CD4-positive, alpha-beta T cell (primary cell): ENCODE results near the gene DNAI2. TPM values are rescaled to one million over a fixed set of nuclear protein-coding genes. Genes with fewer than 3 reads are reported as not detected.
"Not testable (repeated sequence)": the region's sequence is repeated elsewhere in the genome, so short reads cannot be mapped to it uniquely, and the experiment has no call there.

Experiments
- ATAC-seq: fragments of 200-7000 bp; cut with Tn5 transposase; one replicate; pipeline ENCODE4 v1.10.0; 2022; ENCODE audit warnings: mild to moderate bottlenecking; ENCODE audit not compliant: poor library complexity
- CTCF ChIA-PET: fragments of 350-600 bp; sonication (Branson Sonifier 250); formaldehyde crosslinking; loops from one replicate; lab custom pipeline; 2021; ENCODE audit warnings: antibody characterized with exemption, inconsistent platforms; lab: Charles Lee
- POLR2A ChIA-PET: fragments of 350-600 bp; sonication (Branson Sonifier 250); formaldehyde crosslinking; loops from one replicate; lab custom pipeline; 2021; ENCODE audit warnings: antibody characterized with exemption, inconsistent platforms; lab: Charles Lee
- DNase-seq, 14 experiments: peaks; one replicate each; pipeline ENCODE4 v3.0.0-alpha.2; 2013 to 2020; ENCODE audit warnings: mixed read lengths in 2 of 14
- H3K27ac ChIP-seq, 2 donors: one replicate each; pipeline versions ENCODE4 v1.5.1 to v1.7.0; 2013; ENCODE audit warnings: low read length in 2 of 2, low read depth in 1 of 2, mild to moderate bottlenecking in 1 of 2
- H3K27me3 ChIP-seq, 2 experiments: 1 replicate in 1 of 2; 2 replicates in 1 of 2; pipeline versions ENCODE4 v1.6.1 to v1.7.0; 2013; ENCODE audit warnings: low read length in 2 of 2, control low read depth in 1 of 2, mild to moderate bottlenecking in 1 of 2, moderate library complexity in 1 of 2; ENCODE audit not compliant: insufficient read depth in 2 of 2, control insufficient read depth in 1 of 2
- H3K36me3 ChIP-seq: one replicate; pipeline ENCODE4 v1.6.1; 2013; ENCODE audit warnings: low read length, control low read depth; ENCODE audit not compliant: insufficient read depth
- H3K4me1 ChIP-seq: one replicate; pipeline ENCODE4 v1.6.1; 2013; ENCODE audit warnings: low read length, control low read depth; ENCODE audit not compliant: insufficient read depth
- H3K4me3 ChIP-seq: one replicate; pipeline ENCODE4 v1.5.1; 2013; ENCODE audit warnings: mild to moderate bottlenecking, low read length, moderate library complexity
- H3K9me3 ChIP-seq, 2 experiments: 1 replicate in 1 of 2; 2 replicates in 1 of 2; pipeline versions ENCODE4 v1.6.1 to v1.7.0; 2013; ENCODE audit warnings: low read length in 2 of 2, mild to moderate bottlenecking in 2 of 2, control low read depth in 1 of 2, moderate library complexity in 1 of 2; ENCODE audit not compliant: control insufficient read depth in 1 of 2, insufficient read depth in 1 of 2
- H3K27ac Mint-ChIP-seq: one replicate; pipeline ENCODE4 v1.8.0; 2020; ENCODE audit warnings: mixed read lengths
- H3K27me3 Mint-ChIP-seq: one replicate; pipeline ENCODE4 v1.8.0; 2021; ENCODE audit warnings: mixed read lengths
- H3K36me3 Mint-ChIP-seq: one replicate; pipeline ENCODE4 v1.8.0; 2021; ENCODE audit warnings: low read depth, mixed read lengths
- H3K4me1 Mint-ChIP-seq: one replicate; pipeline ENCODE4 v1.8.0; 2021; ENCODE audit warnings: low read depth, mixed read lengths
- H3K4me3 Mint-ChIP-seq: one replicate; pipeline ENCODE4 v1.8.0; 2020; ENCODE audit warnings: mild to moderate bottlenecking, mixed read lengths
- H3K9me3 Mint-ChIP-seq: one replicate; pipeline ENCODE4 v1.8.0; 2020; ENCODE audit warnings: mixed read lengths
- CTCF ChIP-seq: fragments of 200-600 bp; IDR thresholded peaks from one replicate; pipeline ENCODE4 v1.8.0; 2022; ENCODE audit warnings: antibody characterized with exemption, mild to moderate bottlenecking
- intact Hi-C, 2 experiments: fragments of 100-400 bp; cut with DNase I in 1 of 2; cut with micrococcal nuclease in 1 of 2; formaldehyde crosslinking; loops; one replicate each; pipeline versions ENCODE4 v1.15.1 to v1.9.0; 2023 to 2025; cut with DNase I, micrococcal nuclease
- total RNA-seq, 174 experiments: library from RNA in 2 of 174; stranded (reverse) in 2 of 174; gene quantifications; one replicate each; pipeline ENCODE4 v1.2.3 and lab custom pipeline; 2021 to 2026

DNAI2 gene
- total RNA-seq, 2 experiments from 2014 or later, result 0.66 to 1.2 TPM

GRCh38 chr17:74262601-74263000, 11.4 kb upstream of the DNAI2 start:
- Histone ChIP-seq H3K9me3 (no peaks in the 10 kb centered on the region), H3K4me3 (no peak overlapping the region), H3K27ac (no peak overlapping the region), H3K27me3 (no peaks in the 10 kb centered on the region), H3K36me3 (peaks cover 2% of the 10 kb centered on the region), H3K4me1 (peaks cover 2% of the 10 kb centered on the region)
- TF ChIP-seq CTCF, result no peak
- peaks cover under 1% of the 10 kb centered on the region for H3K4me1 Mint-ChIP-seq
- no peaks in the 10 kb centered on the region for H3K27me3 Mint-ChIP-seq
- H3K36me3 Mint-ChIP-seq, result no peaks in the 10 kb centered on the region
- no peak overlapping the region for H3K4me3 Mint-ChIP-seq
- no peak overlapping the region for H3K27ac Mint-ChIP-seq
- intact Hi-C loops, result no loop called here
- DNase-seq, result no peak
- ChIA-PET CTCF (no interaction called here), POLR2A (no interaction called here)
- H3K9me3 Mint-ChIP-seq, result no peaks in the 10 kb centered on the region
- no peak for ATAC-seq

GRCh38 chr17:74267054-74267453, 7.0 kb upstream of the DNAI2 start:
- peaks cover 13% of the 10 kb centered on the region for H3K4me1 ChIP-seq
- CTCF ChIA-PET, result not testable (repeated sequence)

GRCh38 chr17:74267579-74267978, 6.5 kb upstream of the DNAI2 start:
- peaks cover 13% of the 10 kb centered on the region for H3K4me1 ChIP-seq
- Mint-ChIP-seq H3K27me3 (no peaks in the 10 kb centered on the region), H3K9me3 (no peaks in the 10 kb centered on the region), H3K4me1 (peaks cover 13% of the 10 kb centered on the region), H3K4me3 (no peak overlapping the region), H3K36me3 (no peaks in the 10 kb centered on the region), H3K27ac (no peak overlapping the region)
- DNase-seq (no peak), ATAC-seq (no peak)
- POLR2A ChIA-PET, result interaction anchor here (0.6 to 1.9 kb wide), 2 partner anchors 12 to 15 kb away, joined by 3 to 5 read pairs; no protein-coding TSS in a partner anchor
- H3K4me3 ChIP-seq, result no peak overlapping the region
- no peak for TF ChIP-seq CTCF
- H3K27ac ChIP-seq, result no peak overlapping the region
- peaks cover 0 to 8% of the 10 kb centered on the region in 2 experiments for H3K9me3 ChIP-seq
- intact Hi-C loops, result no loop called here
- CTCF ChIA-PET, result no interaction called here
- no peaks in the 10 kb centered on the region for H3K36me3 ChIP-seq
- H3K27me3 ChIP-seq, result no peaks in the 10 kb centered on the region

More at GRCh38 chr17:74267054-74267453, 7.0 kb upstream of the DNAI2 start:
- H3K9me3 Mint-ChIP-seq, H3K36me3 Mint-ChIP-seq, H3K27ac ChIP-seq, intact Hi-C loops, ATAC-seq, DNase-seq, H3K27ac Mint-ChIP-seq, H3K36me3 ChIP-seq, H3K4me3 Mint-ChIP-seq, H3K4me3 ChIP-seq, H3K9me3 ChIP-seq, H3K27me3 Mint-ChIP-seq, H3K27me3 ChIP-seq: not testable (repeated sequence)
- H3K4me1 Mint-ChIP-seq, result peaks cover 13% of the 10 kb centered on the region
- POLR2A ChIA-PET, result interaction anchor here (1.9 kb wide), 1 partner anchor 13 kb away, joined by 5 read pairs; no protein-coding TSS in a partner anchor

DNA sequence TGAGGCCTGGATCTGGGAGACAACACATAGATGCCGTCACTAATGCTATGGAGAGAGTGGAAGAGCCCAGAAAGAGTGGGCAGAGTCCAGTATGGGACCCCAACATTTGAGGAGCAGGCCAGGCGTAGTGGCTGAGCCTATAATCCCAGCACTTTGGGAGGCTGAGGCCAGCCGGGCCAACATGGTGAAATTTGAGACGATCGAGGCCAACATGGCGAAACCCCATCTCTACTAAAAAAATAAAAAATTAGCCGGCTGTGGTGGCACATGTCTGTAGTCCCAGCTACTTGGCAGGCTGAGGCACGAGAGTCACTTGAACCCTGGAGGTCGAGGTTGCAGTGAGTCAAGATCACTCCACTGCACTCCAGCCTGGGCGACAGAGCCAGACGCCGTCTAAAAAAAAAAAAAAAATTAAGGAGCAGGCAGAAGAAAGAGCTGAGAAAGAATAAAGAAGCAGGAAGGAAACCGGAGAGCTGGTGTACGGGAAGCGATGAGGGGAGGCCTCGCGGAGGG, 6.0 kb upstream of the DNAI2 start:
- Mint-ChIP-seq H3K4me1 (peaks cover 13% of the 10 kb centered on the region), H3K27me3 (peaks cover 3% of the 10 kb centered on the region), H3K4me3 (no peak overlapping the region), H3K36me3 (no peaks in the 10 kb centered on the region), H3K27ac (no peak overlapping the region), H3K9me3 (no peaks in the 10 kb centered on the region)
- no peak for TF ChIP-seq CTCF
- H3K36me3 ChIP-seq, result no peaks in the 10 kb centered on the region
- ATAC-seq (no peak), DNase-seq (no peak)
- intact Hi-C loops, result no loop called here
- peaks cover 0 to 8% of the 10 kb centered on the region in 2 experiments for H3K9me3 ChIP-seq
- CTCF ChIA-PET, result no interaction called here
- peaks cover 13% of the 10 kb centered on the region for H3K4me1 ChIP-seq
- POLR2A ChIA-PET, result interaction anchor here (0.6 to 1.9 kb wide), 3 partner anchors 12 to 36 kb away, joined by 3 to 5 read pairs (median 3); no protein-coding TSS in a partner anchor
- H3K4me3 ChIP-seq, result no peak overlapping the region
- no peak overlapping the region for H3K27ac ChIP-seq
- no peaks in the 10 kb centered on the region for H3K27me3 ChIP-seq
